Stomach (tissue), 9 donors: ENCODE measurements around the gene COQ9. TPM values are rescaled to one million over a fixed set of nuclear protein-coding genes. Genes with fewer than 3 reads are reported as not detected.

Experiments used
- DNase-seq, 2 donors: peaks; one replicate each; pipeline versions ENCODE4 v3.0.0 to v3.0.0-alpha.2; 2013 to 2019
- H3K27ac ChIP-seq, 5 donors: fragments of 200-600 bp in 4 of 5; sonication (generic) in 4 of 5; one replicate each; pipeline ENCODE4 v1.5.1; 2013 to 2019; ENCODE audit warnings: mild to moderate bottlenecking in 1 of 5, moderate library complexity in 1 of 5
- H3K27me3 ChIP-seq, 3 donors: fragments of 200-600 bp; sonication (generic); one replicate each; pipeline ENCODE4 v1.5.1; 2017 to 2019; ENCODE audit warnings: mixed run types in 1 of 3
- H3K36me3 ChIP-seq, 4 donors: fragments of 200-600 bp; sonication (generic); 1 replicate in 3 of 4; 2 replicates in 1 of 4; pipeline ENCODE4 v1.5.1; 2016 to 2019
- H3K4me1 ChIP-seq, 4 donors: fragments of 200-600 bp; sonication (generic); one replicate each; pipeline ENCODE4 v1.5.1; 2016 to 2019
- H3K4me3 ChIP-seq, 4 donors: fragments of 200-600 bp; sonication (generic) in 3 of 4; one replicate each; pipeline ENCODE4 v1.5.1; 2016 to 2019; ENCODE audit warnings: mild to moderate bottlenecking in 1 of 4
- H3K9me3 ChIP-seq, 4 donors: fragments of 200-600 bp; sonication (generic); one replicate each; pipeline ENCODE4 v1.5.1; 2016 to 2019
- EP300 ChIP-seq: sonication (generic); formaldehyde crosslinking; IDR thresholded peaks from one replicate; pipeline ENCODE4 v1.6.1; 2017; ENCODE audit warnings: antibody characterized with exemption
- POLR2A ChIP-seq, 4 donors: fragments of 450-650 bp; IDR thresholded peaks; one replicate each; pipeline ENCODE4 v1.6.1; 2016; ENCODE audit warnings: antibody characterized with exemption in 4 of 4, control low read depth in 2 of 4, mild to moderate bottlenecking in 1 of 4, moderate library complexity in 1 of 4
- POLR2AphosphoS5 ChIP-seq, 3 donors: sonication (generic); formaldehyde crosslinking; IDR thresholded peaks; one replicate each; pipeline ENCODE4 v1.6.1; 2016; ENCODE audit warnings: antibody characterized with exemption in 3 of 3
- WGBS, 5 donors: extraction: QIAGEN DNeasy Blood & Tissue Kit in 3 of 5; methylation state at CpG; one replicate each; pipeline versions ENCODE4 v1.1.5 to v1.1.7; 2013 to 2018; 5-methylcytosine and 5-hydroxymethylcytosine counted together
- intact Hi-C: fragments of 100-400 bp; cut with DNase I; formaldehyde crosslinking; loops from one replicate; pipeline ENCODE4 v1.15.1; 2023; ENCODE audit warnings: low total_unique reads
- polyA plus RNA-seq, 3 donors: library from polyadenylated mRNA; stranded (reverse); fragments of 200-250 nt; gene quantifications; one replicate each; pipeline ENCODE4 v1.2.3, GENCODE V29; 2013
- total RNA-seq, 5 donors: library from RNA; depleted of rRNA; stranded (reverse); fragments of >200 nt; gene quantifications; one replicate each; pipeline versions ENCODE4 v1.1.0 to v1.2.3, GENCODE V29; 2014 to 2016
- TF ChIP-seq, protein P1 (sequence below), 7 experiments: fragments of 450-650 bp in 4 of 7; fragments of 200-600 bp in 3 of 7; sonication (generic) in 3 of 7; IDR thresholded peaks; one replicate each; pipeline ENCODE4 v1.5.1; 2016 to 2019; ENCODE audit warnings: antibody characterized with exemption in 7 of 7, control low read depth in 2 of 7, mild to moderate bottlenecking in 1 of 7
- donor health status: healthy with polysubstance abuse.
- donor health status: Bipolar disorder and iron deficiency.
- donor health status: healthy.

The COQ9 gene
- total and polyA plus RNA-seq, 8 donors, result 40.6 to 108 (median 66.7) TPM

DNA sequence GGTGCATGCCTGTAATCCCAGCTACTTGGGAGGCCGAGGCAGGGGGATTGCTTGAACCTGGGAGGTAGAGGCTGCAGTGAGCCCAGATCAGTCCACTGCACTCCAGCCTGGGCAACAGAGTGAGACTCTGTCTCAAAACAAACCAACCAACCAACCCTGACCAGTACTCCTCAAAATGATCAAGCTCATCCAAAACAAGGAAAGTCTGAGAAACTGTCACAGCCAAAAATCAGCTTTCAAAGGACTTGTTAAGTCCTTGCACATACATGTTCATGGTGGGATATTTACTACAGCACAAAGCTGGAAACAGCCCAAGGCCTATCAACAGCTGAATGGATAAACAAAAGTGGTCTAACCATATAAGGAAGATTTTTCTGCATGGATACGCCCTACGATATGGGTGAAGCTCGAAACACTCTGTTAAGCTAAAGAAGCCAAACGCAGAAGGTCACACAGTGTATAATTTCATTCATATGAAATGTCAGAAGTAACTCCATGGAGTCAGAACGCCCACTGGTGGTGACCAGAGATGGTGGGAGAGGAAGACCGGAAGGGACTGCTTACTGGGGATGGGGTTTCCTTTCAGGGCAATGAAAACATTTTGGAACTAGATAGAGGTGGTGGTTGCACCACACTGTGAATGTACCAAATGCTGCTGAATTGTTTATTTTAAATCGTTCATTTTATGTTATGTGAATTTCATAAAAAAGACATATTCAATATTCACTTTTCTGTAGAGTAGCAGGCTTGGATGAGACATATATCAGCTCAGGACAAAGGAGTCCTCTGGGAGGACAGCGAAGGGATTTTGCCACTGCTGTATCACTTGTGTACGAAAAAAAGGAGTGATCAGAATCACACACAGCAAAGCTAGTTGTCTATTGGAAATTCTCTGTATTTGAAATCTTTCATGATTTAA lies 25.0 kb upstream of the COQ9 start:
- Histone ChIP-seq H3K27me3 (no peaks in the 10 kb centered on the region), H3K36me3 (peaks cover 0 to 16% (median 8%) of the 10 kb centered on the region in 4 donors), H3K4me1 (peaks cover 14 to 43% (median 30%) of the 10 kb centered on the region in 4 donors), H3K4me3 (no peak overlapping the region), H3K9me3 (no peaks in the 10 kb centered on the region), H3K27ac (no peak overlapping the region)
- 30 to 36% (median 33%) methylated on average over 10 of the region's 10 CpGs for WGBS, 5 donors
- intact Hi-C loops, result loop anchor here (10.0 kb wide), 1 partner anchor 93 kb away; no protein-coding TSS in a partner anchor
- TF ChIP-seq, protein P1, sequence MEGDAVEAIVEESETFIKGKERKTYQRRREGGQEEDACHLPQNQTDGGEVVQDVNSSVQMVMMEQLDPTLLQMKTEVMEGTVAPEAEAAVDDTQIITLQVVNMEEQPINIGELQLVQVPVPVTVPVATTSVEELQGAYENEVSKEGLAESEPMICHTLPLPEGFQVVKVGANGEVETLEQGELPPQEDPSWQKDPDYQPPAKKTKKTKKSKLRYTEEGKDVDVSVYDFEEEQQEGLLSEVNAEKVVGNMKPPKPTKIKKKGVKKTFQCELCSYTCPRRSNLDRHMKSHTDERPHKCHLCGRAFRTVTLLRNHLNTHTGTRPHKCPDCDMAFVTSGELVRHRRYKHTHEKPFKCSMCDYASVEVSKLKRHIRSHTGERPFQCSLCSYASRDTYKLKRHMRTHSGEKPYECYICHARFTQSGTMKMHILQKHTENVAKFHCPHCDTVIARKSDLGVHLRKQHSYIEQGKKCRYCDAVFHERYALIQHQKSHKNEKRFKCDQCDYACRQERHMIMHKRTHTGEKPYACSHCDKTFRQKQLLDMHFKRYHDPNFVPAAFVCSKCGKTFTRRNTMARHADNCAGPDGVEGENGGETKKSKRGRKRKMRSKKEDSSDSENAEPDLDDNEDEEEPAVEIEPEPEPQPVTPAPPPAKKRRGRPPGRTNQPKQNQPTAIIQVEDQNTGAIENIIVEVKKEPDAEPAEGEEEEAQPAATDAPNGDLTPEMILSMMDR (IDR thresholded peaks at IDR 0.05), result peak in 5 of 7 experiments; percentile 49 to 73 (median 54)
- TF ChIP-seq POLR2A (IDR thresholded peaks at IDR 0.05), result no peak
- peak in 1 of 3 donors; percentile 46 for TF ChIP-seq POLR2AphosphoS5 (IDR thresholded peaks at IDR 0.05)
- no peak for TF ChIP-seq EP300
- DNase-seq, result peak; percentile 52 to 89

DNA sequence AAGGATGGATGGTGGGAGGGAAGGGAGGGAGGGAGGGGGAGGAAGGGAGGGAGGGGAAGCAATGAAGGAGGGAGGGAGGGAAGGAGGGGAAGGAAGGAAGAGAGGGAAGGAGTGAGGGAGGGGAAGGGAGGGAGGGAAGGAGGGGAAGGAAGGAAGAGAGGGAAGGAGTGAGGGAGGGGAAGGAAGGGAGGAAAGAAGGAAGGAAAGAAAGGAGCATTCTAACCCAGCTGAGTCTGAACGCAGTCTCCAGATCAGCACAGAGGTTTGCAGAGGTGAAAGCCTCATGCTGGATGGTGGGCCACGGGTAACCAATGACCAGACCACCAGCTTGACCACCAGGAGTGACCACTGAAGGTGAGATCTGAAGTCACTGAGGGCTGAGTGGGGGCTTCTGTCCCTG lies 24.1 kb upstream of the COQ9 start:
- DNase-seq, result peak in 1 of 2 donors; percentile 9
- H3K9me3 ChIP-seq, result no peaks in the 10 kb centered on the region
- H3K36me3 ChIP-seq, result peaks cover under 1 to 23% (median 17%) of the 10 kb centered on the region in 4 donors
- H3K27me3 ChIP-seq, result no peaks in the 10 kb centered on the region
- H3K4me3 ChIP-seq, result no peak overlapping the region
- intact Hi-C loops, result loop anchor here (10.0 kb wide), 1 partner anchor 92 kb away; no protein-coding TSS in a partner anchor
- peaks cover 13 to 35% (median 25%) of the 10 kb centered on the region in 4 donors for H3K4me1 ChIP-seq
- TF ChIP-seq, protein P1 (IDR thresholded peaks at IDR 0.05), result no peak
- TF ChIP-seq POLR2A (IDR thresholded peaks at IDR 0.05), result no peak
- H3K27ac ChIP-seq, result no peak overlapping the region
- 73 to 87% (median 80%) methylated on average over 2 of the region's 2 CpGs for WGBS, 5 donors

DNA sequence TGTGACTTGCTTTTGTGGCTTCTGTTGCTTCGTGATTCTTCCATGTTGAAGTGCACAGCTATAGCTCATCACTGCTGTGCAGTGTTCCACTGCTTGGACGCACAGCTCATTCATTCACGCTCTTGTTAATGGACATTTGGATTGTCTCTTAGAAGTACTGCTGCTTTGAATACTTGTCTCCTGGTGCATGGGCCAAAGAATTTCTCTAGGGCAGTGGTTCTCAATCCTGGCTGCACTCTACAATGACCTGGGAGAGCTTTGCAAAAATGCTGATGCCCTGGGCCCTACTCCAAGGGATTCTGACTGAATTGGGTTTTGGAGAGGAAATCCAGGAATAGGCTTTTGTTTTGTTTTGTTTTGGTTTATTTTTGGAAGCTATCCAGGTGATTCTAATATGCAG lies 22.7 kb upstream of the COQ9 start:
- H3K27me3 ChIP-seq, result no peaks in the 10 kb centered on the region
- peak in 1 of 2 donors; percentile 1 for DNase-seq
- no peaks in the 10 kb centered on the region for H3K9me3 ChIP-seq
- TF ChIP-seq EP300 (no peak), POLR2A (IDR thresholded peaks at IDR 0.05) (no peak), POLR2AphosphoS5 (IDR thresholded peaks at IDR 0.05) (no peak)
- TF ChIP-seq, protein P1 (IDR thresholded peaks at IDR 0.05), result no peak
- no peak overlapping the region for H3K4me3 ChIP-seq
- intact Hi-C loops, result loop anchor here (10.0 kb wide), 1 partner anchor 90 kb away; no protein-coding TSS in a partner anchor
- H3K36me3 ChIP-seq, result peaks cover 12 to 36% (median 31%) of the 10 kb centered on the region in 4 donors
- no peak overlapping the region for H3K27ac ChIP-seq
- WGBS, 5 donors, result 72 to 84% (median 78%) methylated on average over 3 of the region's 3 CpGs
- peaks cover 6 to 26% (median 15%) of the 10 kb centered on the region in 4 donors for H3K4me1 ChIP-seq

DNA sequence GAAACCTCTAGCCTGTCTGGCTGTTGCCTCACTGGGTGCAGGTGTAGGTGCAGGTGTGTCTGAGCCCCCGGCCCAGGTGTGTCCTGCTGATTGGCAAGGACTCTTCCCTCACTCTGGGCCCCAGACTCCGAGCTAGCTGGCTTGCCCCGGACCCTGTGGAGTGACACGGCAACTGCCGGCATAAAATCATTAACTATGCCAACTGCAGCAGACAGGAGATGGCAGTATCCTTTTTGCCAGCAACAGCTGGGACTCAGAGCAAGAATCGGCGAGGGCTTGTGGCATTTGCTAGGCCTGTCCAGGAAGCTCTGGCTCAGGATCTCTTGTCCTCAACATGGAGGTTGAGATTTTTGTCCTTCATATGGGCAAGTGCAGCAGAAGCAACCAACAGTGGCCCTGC lies 20.9 kb upstream of the COQ9 start:
- intact Hi-C loops, result loop anchor here (10.0 kb wide), 1 partner anchor 88 kb away; no protein-coding TSS in a partner anchor
- WGBS, 5 donors, result 84 to 97% (median 88%) methylated on average over 4 to 7 of the region's 7 CpGs
- H3K4me3 ChIP-seq, result no peak overlapping the region
- H3K36me3 ChIP-seq, result peaks cover 29 to 53% (median 49%) of the 10 kb centered on the region in 4 donors
- no peaks in the 10 kb centered on the region for H3K9me3 ChIP-seq
- no peaks in the 10 kb centered on the region for H3K27me3 ChIP-seq
- TF ChIP-seq POLR2AphosphoS5 (IDR thresholded peaks at IDR 0.05) (no peak), POLR2A (IDR thresholded peaks at IDR 0.05) (no peak), EP300 (no peak)
- TF ChIP-seq, protein P1 (IDR thresholded peaks at IDR 0.05), result no peak
- peaks cover 6 to 26% (median 15%) of the 10 kb centered on the region in 4 donors for H3K4me1 ChIP-seq
- peak in 1 of 2 donors; percentile 16 for DNase-seq
- H3K27ac ChIP-seq, result no peak overlapping the region
